Breast epithelium (tissue), 4 donors: Measurements from ENCODE around the gene WTAP. TPM values are rescaled to one million over a fixed set of nuclear protein-coding genes. Genes with fewer than 3 reads are reported as not detected.

Source experiments
- DNase-seq, 2 donors: peaks; one replicate each; pipeline ENCODE4 v3.0.0-alpha.2; 2019; ENCODE audit warnings: low spot score in 2 of 2
- H3K27ac ChIP-seq, 2 donors: fragments of 200-600 bp; sonication (generic) in 1 of 2; one replicate each; pipeline ENCODE4 v1.5.1; 2016 to 2019; ENCODE audit warnings: mild to moderate bottlenecking in 1 of 2
- H3K27me3 ChIP-seq, 2 donors: fragments of 200-600 bp; sonication (generic) in 1 of 2; one replicate each; pipeline versions ENCODE4 v1.5.1 to v1.6.0; 2017 to 2019; ENCODE audit warnings: control low read depth in 1 of 2, mild to moderate bottlenecking in 1 of 2
- H3K36me3 ChIP-seq: fragments of 200-600 bp; one replicate; pipeline ENCODE4 v1.5.1; 2019
- H3K4me1 ChIP-seq, 2 donors: fragments of 200-600 bp; sonication (generic); one replicate each; pipeline ENCODE4 v1.5.1; 2016 to 2019; ENCODE audit warnings: control low read depth in 1 of 2
- H3K4me3 ChIP-seq, 3 donors: fragments of 200-600 bp; sonication (generic); 1 replicate in 2 of 3; 2 replicates in 1 of 3; pipeline ENCODE4 v1.5.1; 2016 to 2019; ENCODE audit warnings: mild to moderate bottlenecking in 3 of 3, moderate library complexity in 2 of 3
- H3K9me3 ChIP-seq, 2 donors: fragments of 200-600 bp; sonication (generic) in 1 of 2; one replicate each; pipeline ENCODE4 v1.5.1; 2016 to 2019; ENCODE audit warnings: control low read depth in 1 of 2
- POLR2A ChIP-seq: fragments of 450-650 bp; IDR thresholded peaks from one replicate; pipeline ENCODE4 v1.6.1; 2016; ENCODE audit warnings: antibody characterized with exemption, mild to moderate bottlenecking, moderate library complexity
- POLR2AphosphoS5 ChIP-seq, 3 donors: sonication (generic); formaldehyde crosslinking; IDR thresholded peaks; one replicate each; pipeline ENCODE4 v1.6.1; 2017; ENCODE audit warnings: antibody characterized with exemption in 3 of 3
- intact Hi-C: fragments of 100-400 bp; cut with DNase I; formaldehyde crosslinking; loops from one replicate; pipeline ENCODE4 v1.15.1; 2023; ENCODE audit warnings: low total_unique reads
- total RNA-seq, 3 donors: library from RNA; depleted of rRNA; stranded (reverse); fragments of >200 nt; gene quantifications; one replicate each; pipeline ENCODE4 v1.1.0, GENCODE V29; 2016
- TF ChIP-seq, protein P1 (sequence below), 3 donors: fragments of 450-650 bp; IDR thresholded peaks; one replicate each; pipeline ENCODE4 v1.5.1; 2016 to 2017; ENCODE audit warnings: antibody characterized with exemption in 3 of 3, mild to moderate bottlenecking in 3 of 3, moderate library complexity in 3 of 3

WTAP gene
- total RNA-seq, 3 donors from 2014 or later, result 115 to 153 (median 116) TPM

DNA sequence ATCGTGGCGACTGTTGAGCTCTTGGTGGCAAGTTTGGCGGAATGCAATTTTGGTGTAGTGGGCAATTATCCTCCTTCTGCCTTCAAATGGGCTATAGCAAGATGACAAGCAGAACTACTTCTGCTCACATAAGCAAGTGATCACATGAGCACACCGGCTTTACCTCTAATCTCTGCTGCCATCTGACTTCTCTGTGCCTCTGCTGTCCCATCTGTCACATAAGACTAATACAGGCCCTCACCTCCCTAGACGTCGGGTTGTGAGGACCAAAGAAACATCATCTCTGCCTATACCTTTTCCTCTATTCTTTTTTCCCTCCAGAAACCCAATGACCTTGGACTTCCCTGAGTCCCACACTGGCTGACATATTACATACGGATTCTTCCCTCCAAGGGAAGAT lies 13.3 kb upstream of the WTAP start:
- Histone ChIP-seq H3K4me1 (peaks cover 6 to 15% of the 10 kb centered on the region in 2 donors), H3K27me3 (no peaks in the 10 kb centered on the region), H3K9me3 (no peaks in the 10 kb centered on the region), H3K36me3 (no peaks in the 10 kb centered on the region), H3K27ac (peak overlapping the region; percentile 88 to 95), H3K4me3 (no peak overlapping the region)
- TF ChIP-seq POLR2AphosphoS5 (IDR thresholded peaks at IDR 0.05), result no peak
- TF ChIP-seq, protein P1, sequence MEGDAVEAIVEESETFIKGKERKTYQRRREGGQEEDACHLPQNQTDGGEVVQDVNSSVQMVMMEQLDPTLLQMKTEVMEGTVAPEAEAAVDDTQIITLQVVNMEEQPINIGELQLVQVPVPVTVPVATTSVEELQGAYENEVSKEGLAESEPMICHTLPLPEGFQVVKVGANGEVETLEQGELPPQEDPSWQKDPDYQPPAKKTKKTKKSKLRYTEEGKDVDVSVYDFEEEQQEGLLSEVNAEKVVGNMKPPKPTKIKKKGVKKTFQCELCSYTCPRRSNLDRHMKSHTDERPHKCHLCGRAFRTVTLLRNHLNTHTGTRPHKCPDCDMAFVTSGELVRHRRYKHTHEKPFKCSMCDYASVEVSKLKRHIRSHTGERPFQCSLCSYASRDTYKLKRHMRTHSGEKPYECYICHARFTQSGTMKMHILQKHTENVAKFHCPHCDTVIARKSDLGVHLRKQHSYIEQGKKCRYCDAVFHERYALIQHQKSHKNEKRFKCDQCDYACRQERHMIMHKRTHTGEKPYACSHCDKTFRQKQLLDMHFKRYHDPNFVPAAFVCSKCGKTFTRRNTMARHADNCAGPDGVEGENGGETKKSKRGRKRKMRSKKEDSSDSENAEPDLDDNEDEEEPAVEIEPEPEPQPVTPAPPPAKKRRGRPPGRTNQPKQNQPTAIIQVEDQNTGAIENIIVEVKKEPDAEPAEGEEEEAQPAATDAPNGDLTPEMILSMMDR (IDR thresholded peaks at IDR 0.05), result no peak
- no peak for TF ChIP-seq POLR2A
- no peak for DNase-seq
- intact Hi-C loops, result no loop called here

GRCh38 chr6:159714404-159714803 lies 12.9 kb upstream of the WTAP start:
- DNase-seq, result no peak
- H3K27me3 ChIP-seq, result no peaks in the 10 kb centered on the region
- H3K4me3 ChIP-seq, result no peak overlapping the region
- H3K4me1 ChIP-seq, result peaks cover 6 to 15% of the 10 kb centered on the region in 2 donors
- peak overlapping the region; percentile 88 to 95 for H3K27ac ChIP-seq
- H3K9me3 ChIP-seq, result no peaks in the 10 kb centered on the region
- intact Hi-C loops, result no loop called here
- TF ChIP-seq POLR2A (no peak), POLR2AphosphoS5 (IDR thresholded peaks at IDR 0.05) (no peak)
- TF ChIP-seq, protein P1 (IDR thresholded peaks at IDR 0.05), result no peak
- H3K36me3 ChIP-seq, result no peaks in the 10 kb centered on the region

DNA sequence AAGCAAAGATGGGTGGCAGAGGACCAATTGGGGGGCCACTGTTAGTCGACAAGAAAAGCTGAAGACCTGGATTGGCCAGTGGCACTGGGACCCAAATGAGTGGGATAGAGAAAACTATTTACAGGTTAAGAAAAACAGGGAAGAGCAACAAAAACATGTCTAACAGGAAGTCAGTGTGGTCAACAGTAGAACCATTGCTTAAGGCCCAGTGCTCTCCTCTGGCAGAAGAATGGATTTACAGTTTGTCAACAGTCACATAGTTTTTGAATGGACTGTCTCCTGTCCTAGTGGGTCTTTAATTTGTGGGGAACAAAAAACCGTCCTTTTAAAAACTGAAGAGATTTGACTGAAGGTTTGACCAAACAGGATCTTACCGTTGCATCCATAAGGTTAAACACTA lies 12.1 kb upstream of the WTAP start:
- no peaks in the 10 kb centered on the region for H3K36me3 ChIP-seq
- H3K27me3 ChIP-seq, result no peaks in the 10 kb centered on the region
- H3K27ac ChIP-seq, result peak overlapping the region; percentile 88 to 95
- intact Hi-C loops, result no loop called here
- no peaks in the 10 kb centered on the region for H3K9me3 ChIP-seq
- TF ChIP-seq, protein P1 (IDR thresholded peaks at IDR 0.05), result no peak
- no peak for TF ChIP-seq POLR2A
- no peak for TF ChIP-seq POLR2AphosphoS5 (IDR thresholded peaks at IDR 0.05)
- H3K4me3 ChIP-seq, result peak overlapping the region in 1 of 3 donors; percentile 14
- DNase-seq, result no peak
- H3K4me1 ChIP-seq, result peaks cover 6 to 15% of the 10 kb centered on the region in 2 donors

- no peak for TF ChIP-seq POLR2AphosphoS5 (IDR thresholded peaks at IDR 0.05)
- TF ChIP-seq, protein P1 (IDR thresholded peaks at IDR 0.05), result no peak
- TF ChIP-seq POLR2A, result no peak
- peaks cover 6 to 15% of the 10 kb centered on the region in 2 donors for H3K4me1 ChIP-seq
- no peaks in the 10 kb centered on the region for H3K27me3 ChIP-seq
- H3K4me3 ChIP-seq, result peak overlapping the region in 1 of 3 donors; percentile 14
- intact Hi-C loops, result no loop called here
- H3K27ac ChIP-seq, result peak overlapping the region; percentile 88 to 95
- H3K9me3 ChIP-seq, result no peaks in the 10 kb centered on the region
- no peak for DNase-seq
- H3K36me3 ChIP-seq, result no peaks in the 10 kb centered on the region
Observed at GRCh38 chr6:159715605-159716004, 11.7 kb upstream of the WTAP start.

- peak in 1 of 2 donors; percentile 72 for DNase-seq
- Histone ChIP-seq H3K36me3 (no peaks in the 10 kb centered on the region), H3K27me3 (no peaks in the 10 kb centered on the region), H3K27ac (peak overlapping the region; percentile 88 to 95), H3K4me3 (peak overlapping the region in 2 of 3 donors; percentile 6 to 50), H3K9me3 (no peaks in the 10 kb centered on the region), H3K4me1 (peaks cover 6 to 15% of the 10 kb centered on the region in 2 donors)
- intact Hi-C loops, result no loop called here
- TF ChIP-seq, protein P1 (IDR thresholded peaks at IDR 0.05), result no peak
- TF ChIP-seq POLR2AphosphoS5 (IDR thresholded peaks at IDR 0.05), result peak; percentile 53 to 97 (median 86)
Observed at GRCh38 chr6:159716247-159717096, 10.8 kb upstream of the WTAP start.
